Gastrocnemius medialis (tissue), 4 donors: ENCODE measurements around the gene PCDHGB2.

Experiments used
- POLR2A ChIP-seq, 2 donors: fragments of 450-650 bp; IDR thresholded peaks; one replicate each; pipeline ENCODE4 v1.6.1; 2017; ENCODE audit warnings: antibody characterized with exemption in 2 of 2, mild to moderate bottlenecking in 2 of 2, moderate library complexity in 2 of 2
- TF ChIP-seq, protein P1 (sequence below), 5 experiments: fragments of 450-650 bp in 3 of 5; fragments of 200-600 bp in 2 of 5; sonication (generic) in 2 of 5; IDR thresholded peaks in 4 of 5; conservative IDR thresholded peaks in 1 of 5; 1 replicate in 4 of 5; 2 replicates in 1 of 5; pipeline ENCODE4 v1.5.1; 2016 to 2019; ENCODE audit warnings: antibody characterized with exemption in 5 of 5, mild to moderate bottlenecking in 3 of 5, moderate library complexity in 3 of 5

DNA sequence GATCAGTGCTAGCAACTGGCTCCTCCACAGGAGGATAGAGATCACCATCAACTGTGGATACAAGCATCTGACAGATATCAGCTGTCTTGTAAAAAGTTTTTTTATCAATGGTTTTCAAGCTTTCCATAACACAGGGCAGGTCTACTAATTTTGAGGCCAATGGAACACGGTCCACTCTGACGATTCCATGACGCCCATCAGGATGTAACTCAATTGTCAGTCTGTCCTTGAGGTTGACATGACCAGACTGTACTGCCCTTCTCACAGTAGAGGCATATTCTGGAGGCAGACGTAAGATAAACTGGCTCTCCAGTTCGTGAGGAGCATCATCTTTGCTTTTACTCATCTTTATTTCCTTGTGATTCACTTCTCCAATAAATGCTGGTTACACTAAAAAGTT lies 40.1 kb upstream of the PCDHGB2 start:
- TF ChIP-seq, protein P1, sequence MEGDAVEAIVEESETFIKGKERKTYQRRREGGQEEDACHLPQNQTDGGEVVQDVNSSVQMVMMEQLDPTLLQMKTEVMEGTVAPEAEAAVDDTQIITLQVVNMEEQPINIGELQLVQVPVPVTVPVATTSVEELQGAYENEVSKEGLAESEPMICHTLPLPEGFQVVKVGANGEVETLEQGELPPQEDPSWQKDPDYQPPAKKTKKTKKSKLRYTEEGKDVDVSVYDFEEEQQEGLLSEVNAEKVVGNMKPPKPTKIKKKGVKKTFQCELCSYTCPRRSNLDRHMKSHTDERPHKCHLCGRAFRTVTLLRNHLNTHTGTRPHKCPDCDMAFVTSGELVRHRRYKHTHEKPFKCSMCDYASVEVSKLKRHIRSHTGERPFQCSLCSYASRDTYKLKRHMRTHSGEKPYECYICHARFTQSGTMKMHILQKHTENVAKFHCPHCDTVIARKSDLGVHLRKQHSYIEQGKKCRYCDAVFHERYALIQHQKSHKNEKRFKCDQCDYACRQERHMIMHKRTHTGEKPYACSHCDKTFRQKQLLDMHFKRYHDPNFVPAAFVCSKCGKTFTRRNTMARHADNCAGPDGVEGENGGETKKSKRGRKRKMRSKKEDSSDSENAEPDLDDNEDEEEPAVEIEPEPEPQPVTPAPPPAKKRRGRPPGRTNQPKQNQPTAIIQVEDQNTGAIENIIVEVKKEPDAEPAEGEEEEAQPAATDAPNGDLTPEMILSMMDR (IDR thresholded peaks at IDR 0.05 in 4 of 5, conservative IDR thresholded peaks at IDR 0.05 in 1 of 5) = no peak
- no peak for TF ChIP-seq POLR2A (IDR thresholded peaks at IDR 0.05)
